OCI-LY7 (cell line): Measurements from ENCODE around the gene CEBPB. TPM values are rescaled to one million over a fixed set of nuclear protein-coding genes. Genes with fewer than 3 reads are reported as not detected.
"Not testable (repeated sequence)": the region's sequence is repeated elsewhere in the genome, so short reads cannot be mapped to it uniquely, and the experiment has no call there.

Source experiments
- BruUV-seq: library from RNA; stranded (reverse); fragments of 400-500 nt; replicated peaks from 2 replicates; lab custom pipeline; 2021; lab: Mats Ljungman, UMichigan
- CTCF ChIA-PET: fragments of 300-600 bp; sonication (Branson Sonifier 250); formaldehyde crosslinking; loops from one replicate; lab custom pipeline; 2022; ENCODE audit warnings: antibody characterized with exemption; ENCODE audit not compliant: unreplicated experiment; lab: Charles Lee
- POLR2A ChIA-PET: fragments of 300-600 bp; sonication (Branson Sonifier 250); formaldehyde crosslinking; loops from one replicate; lab custom pipeline; 2022; ENCODE audit warnings: antibody characterized with exemption; lab: Charles Lee
- DNase-seq: peaks from one replicate; pipeline ENCODE4 v3.0.0-alpha.2; 2015; ENCODE audit warnings: low spot score
- H2AFZ ChIP-seq: fragments of 200-600 bp; sonication (generic), shearing (Covaris generic); 2 replicates; pipeline ENCODE4 v1.6.1; 2014; ENCODE audit warnings: mild to moderate bottlenecking, antibody characterized with exemption, low read length, moderate library complexity
- H3K27ac ChIP-seq: fragments of 200-600 bp; sonication (generic); 2 replicates; pipeline ENCODE4 v1.5.1; 2014; ENCODE audit warnings: mixed run types, low read depth, mild to moderate bottlenecking, moderate library complexity, low read length, inconsistent platforms; ENCODE audit not compliant: poor library complexity, severe bottlenecking
- H3K36me3 ChIP-seq: fragments of 200-600 bp; sonication (generic); 2 replicates; pipeline ENCODE4 v1.6.1; 2014; ENCODE audit warnings: mild to moderate bottlenecking, antibody characterized with exemption, low read length, moderate library complexity, mixed read lengths; ENCODE audit not compliant: insufficient read depth
- H3K4me1 ChIP-seq: fragments of 200-600 bp; sonication (generic); 2 replicates; pipeline ENCODE4 v1.5.1; 2014; ENCODE audit warnings: mild to moderate bottlenecking, low read length; ENCODE audit not compliant: insufficient read depth, poor library complexity, severe bottlenecking
- H3K4me2 ChIP-seq: fragments of 200-600 bp; sonication (generic); 2 replicates; pipeline ENCODE4 v1.6.1; 2014; ENCODE audit warnings: mild to moderate bottlenecking, low read length
- H3K4me3 ChIP-seq: fragments of 200-600 bp; sonication (generic); 2 replicates; pipeline ENCODE4 v1.5.1; 2014; ENCODE audit warnings: mild to moderate bottlenecking, low read depth, low read length; ENCODE audit not compliant: poor library complexity, severe bottlenecking
- H3K79me2 ChIP-seq: fragments of 200-600 bp; sonication (generic); 2 replicates; pipeline ENCODE4 v1.6.1; 2016; ENCODE audit warnings: low read depth, mild to moderate bottlenecking, low read length, moderate library complexity, mixed read lengths; ENCODE audit not compliant: insufficient read depth
- H3K9me2 ChIP-seq: fragments of 200-600 bp; sonication (generic); 2 replicates; pipeline ENCODE4 v1.6.1; 2016; ENCODE audit warnings: mild to moderate bottlenecking, low read length, mixed read lengths; ENCODE audit not compliant: insufficient read depth
- H3K9me3 ChIP-seq: fragments of 200-600 bp; sonication (generic); 2 replicates; pipeline ENCODE4 v1.6.1; 2014; ENCODE audit warnings: mild to moderate bottlenecking, mixed run types, low read length, mixed read lengths
- H4K20me1 ChIP-seq: fragments of 200-600 bp; sonication (generic); 2 replicates; pipeline ENCODE4 v1.6.1; 2014; ENCODE audit warnings: mild to moderate bottlenecking, antibody characterized with exemption, low read length, moderate library complexity, mixed read lengths; ENCODE audit not compliant: insufficient read depth
- CTCF ChIP-seq: fragments of 200-600 bp; sonication (generic); conservative IDR thresholded peaks from 2 replicates; pipeline ENCODE4 v1.5.1; 2014; ENCODE audit warnings: mild to moderate bottlenecking, antibody characterized with exemption, low read length, moderate library complexity, mixed read lengths
- EZH2phosphoT487 ChIP-seq: fragments of 200-600 bp; sonication (generic); IDR thresholded peaks from 2 replicates; pipeline ENCODE4 v1.6.1; 2018; ENCODE audit warnings: low read depth, borderline replicate concordance, mild to moderate bottlenecking, mixed run types, antibody characterized with exemption, low read length, moderate library complexity, mixed read lengths
- intact Hi-C: fragments of 100-400 bp; cut with micrococcal nuclease; formaldehyde crosslinking; loops from one replicate; pipeline ENCODE4 v1.10.0; 2022; ENCODE audit not compliant: unreplicated experiment
- total RNA-seq, 2 experiments: library from RNA; depleted of rRNA in 1 of 2; stranded (reverse); fragments of >200 nt in 1 of 2; shearing (Covaris generic) in 1 of 2; gene quantifications; 2 replicates each; pipeline ENCODE4 v1.2.3, GENCODE V29; 2014 to 2022

The CEBPB gene
- total RNA-seq, 2 experiments from 2014 or later: 47.6 to 48.4 TPM

- H3K4me3 ChIP-seq: no peak overlapping the region
- no peak for DNase-seq
- no peaks in the 10 kb centered on the region for H3K79me2 ChIP-seq
- no peak overlapping the region for H3K27ac ChIP-seq
- no peak overlapping the region for H2AFZ ChIP-seq
- H3K9me3 ChIP-seq: peaks cover 9% of the 10 kb centered on the region; the same call in 1 of the 2 replicates
- H4K20me1 ChIP-seq: no peaks in the 10 kb centered on the region
- no peaks in the 10 kb centered on the region for H3K36me3 ChIP-seq
- H3K4me1 ChIP-seq: peaks cover 5% of the 10 kb centered on the region
- ChIA-PET POLR2A (interaction anchor here (0.6 kb wide), 1 partner anchor 93 kb away, joined by 3 read pairs; no protein-coding TSS in a partner anchor), CTCF (no interaction called here)
- BruUV-seq: no TSS peak
- no peak for TF ChIP-seq EZH2phosphoT487
- no peak for TF ChIP-seq CTCF
- intact Hi-C loops: no loop called here
- H3K9me2 ChIP-seq: no peaks in the 10 kb centered on the region
- H3K4me2 ChIP-seq: no peak overlapping the region
These were observed 13.6 kb downstream of the CEBPB start for GRCh38 chr20:50203951-50204937.

DNA sequence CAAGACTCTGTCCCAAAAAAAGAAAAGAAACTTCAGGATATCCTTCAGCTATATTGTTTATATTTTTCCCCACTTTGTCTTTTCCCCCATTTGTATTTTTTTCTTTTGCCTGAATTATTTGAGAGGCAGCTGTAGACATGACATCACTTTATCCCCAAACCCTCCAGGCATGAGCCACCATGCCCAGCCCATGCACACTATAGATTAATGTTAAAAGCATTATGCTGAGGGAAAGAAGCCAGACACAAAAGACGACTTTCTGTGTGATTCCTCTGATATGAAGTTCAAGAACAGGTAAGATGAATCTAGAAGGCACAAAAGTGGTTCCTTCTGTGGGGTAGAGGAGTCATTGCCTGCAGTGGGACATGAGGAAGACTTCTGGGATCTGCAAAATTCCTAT is 16.4 kb downstream of the CEBPB start:
- Histone ChIP-seq H2AFZ (no peak overlapping the region), H3K9me2 (no peaks in the 10 kb centered on the region), H3K4me2 (no peak overlapping the region), H3K4me3 (no peak overlapping the region), H3K9me3 (peaks cover 5% of the 10 kb centered on the region; the same call in 1 of the 2 replicates), H4K20me1 (no peaks in the 10 kb centered on the region), H3K79me2 (no peaks in the 10 kb centered on the region), H3K27ac (no peak overlapping the region), H3K36me3 (no peaks in the 10 kb centered on the region), H3K4me1 (no peaks in the 10 kb centered on the region)
- intact Hi-C loops: no loop called here
- TF ChIP-seq EZH2phosphoT487: no peak
- no peak for TF ChIP-seq CTCF
- no TSS peak for BruUV-seq
- DNase-seq: no peak
- POLR2A ChIA-PET: no interaction called here
- CTCF ChIA-PET: no interaction called here

DNA sequence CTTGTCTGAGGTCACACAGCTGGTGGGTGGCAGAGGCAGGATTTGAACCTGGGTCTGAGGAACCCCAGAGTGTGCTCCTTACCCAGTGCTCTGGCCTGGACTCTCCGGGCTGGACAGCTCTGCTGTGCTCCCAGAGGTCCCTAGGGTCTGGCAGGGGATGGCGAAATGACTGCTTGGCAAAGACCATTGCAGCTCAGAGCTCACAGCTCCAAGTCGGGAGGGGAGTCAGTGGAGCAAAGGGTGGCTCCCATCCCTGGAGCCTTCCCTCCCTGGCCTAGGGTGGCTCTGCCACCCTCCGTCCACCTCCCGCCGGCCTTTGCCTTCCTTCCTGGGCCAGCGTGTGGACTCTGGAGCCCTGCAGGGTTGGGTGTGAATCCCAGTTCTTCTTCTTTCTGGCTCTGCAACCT is 17.5 kb downstream of the CEBPB start:
- no peak overlapping the region for H2AFZ ChIP-seq
- ChIA-PET CTCF (no interaction called here), POLR2A (no interaction called here)
- no peaks in the 10 kb centered on the region for H3K4me1 ChIP-seq
- H3K79me2 ChIP-seq: no peaks in the 10 kb centered on the region
- no peak overlapping the region for H3K27ac ChIP-seq
- TF ChIP-seq EZH2phosphoT487: no peak
- TF ChIP-seq CTCF: no peak
- BruUV-seq: no TSS peak
- no peaks in the 10 kb centered on the region for H3K36me3 ChIP-seq
- H3K9me2 ChIP-seq: no peaks in the 10 kb centered on the region
- no peak overlapping the region for H3K4me3 ChIP-seq
- H3K9me3 ChIP-seq: peaks cover 5% of the 10 kb centered on the region; the same call in 1 of the 2 replicates
- H3K4me2 ChIP-seq: no peak overlapping the region
- intact Hi-C loops: no loop called here
- DNase-seq: no peak
- no peaks in the 10 kb centered on the region for H4K20me1 ChIP-seq

DNA sequence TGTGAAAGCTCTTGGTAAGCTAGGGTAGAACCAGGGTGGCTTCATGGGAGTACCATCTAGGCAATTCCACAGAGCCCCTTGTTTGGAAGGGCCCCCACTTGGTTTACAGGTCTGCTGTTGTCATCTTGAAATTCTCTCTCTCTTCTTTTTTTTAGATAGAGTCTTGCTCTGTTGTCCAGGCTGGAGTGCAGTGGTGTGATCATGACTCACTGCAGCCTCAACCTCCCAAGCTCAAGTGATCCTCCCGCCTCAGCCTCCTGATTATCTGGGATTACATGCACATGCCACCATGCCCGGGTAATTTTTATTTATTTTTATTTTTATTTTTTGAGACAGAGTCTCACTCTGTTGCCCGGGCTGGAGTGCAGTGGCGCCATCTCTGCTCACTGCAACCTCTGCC is 18.2 kb downstream of the CEBPB start:
- DNase-seq, H3K36me3 ChIP-seq, H3K27ac ChIP-seq, H3K9me3 ChIP-seq, H2AFZ ChIP-seq, CTCF ChIA-PET, intact Hi-C loops, BruUV-seq, H3K79me2 ChIP-seq, H3K4me2 ChIP-seq, H4K20me1 ChIP-seq, H3K4me1 ChIP-seq, POLR2A ChIA-PET, H3K4me3 ChIP-seq, H3K9me2 ChIP-seq: not testable (repeated sequence)
